Ureter (tissue), 1 donor: ENCODE data around the gene SDE2. TPM values are rescaled to one million over a fixed set of nuclear protein-coding genes. Genes with fewer than 3 reads are reported as not detected.
A peak's percentile ranks its signal among the peaks of the same experiment; 100 is the strongest.
"Not testable (repeated sequence)": the region's sequence is repeated elsewhere in the genome, so short reads cannot be mapped to it uniquely, and the experiment has no call there.

Experiments used
- DNase-seq: peaks from one replicate; pipeline ENCODE4 v3.0.0-alpha.2; 2020; ENCODE audit warnings: low spot score
- total RNA-seq: library from RNA; stranded (reverse); gene quantifications from one replicate; pipeline ENCODE4 v1.2.4, GENCODE V29; 2023
- donor health status: DM: yes; HTN: yes; CAD: no.

SDE2 gene
- total RNA-seq, 1 donor from 2014 or later = 17.8 TPM

DNA sequence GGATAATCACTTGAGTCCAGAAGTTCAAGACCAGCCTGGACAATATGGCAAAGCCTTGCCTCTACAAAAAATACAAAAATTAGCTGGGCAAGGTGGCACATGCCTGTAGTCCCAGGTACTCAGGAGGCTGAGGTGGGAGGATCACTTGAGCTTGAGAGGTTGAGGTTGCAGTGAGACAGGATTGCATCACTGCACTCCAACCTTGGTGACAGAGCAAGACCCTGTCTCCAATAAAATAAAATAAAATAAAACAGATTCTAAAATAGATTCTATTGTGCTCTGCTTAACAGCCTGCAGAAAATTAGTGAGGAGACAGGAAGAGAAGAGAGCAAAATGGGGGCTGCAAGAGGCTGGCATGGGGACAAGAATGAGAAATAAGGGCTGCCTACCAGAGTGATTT, 7.5 kb upstream of the SDE2 start:
- no peak for DNase-seq

DNA sequence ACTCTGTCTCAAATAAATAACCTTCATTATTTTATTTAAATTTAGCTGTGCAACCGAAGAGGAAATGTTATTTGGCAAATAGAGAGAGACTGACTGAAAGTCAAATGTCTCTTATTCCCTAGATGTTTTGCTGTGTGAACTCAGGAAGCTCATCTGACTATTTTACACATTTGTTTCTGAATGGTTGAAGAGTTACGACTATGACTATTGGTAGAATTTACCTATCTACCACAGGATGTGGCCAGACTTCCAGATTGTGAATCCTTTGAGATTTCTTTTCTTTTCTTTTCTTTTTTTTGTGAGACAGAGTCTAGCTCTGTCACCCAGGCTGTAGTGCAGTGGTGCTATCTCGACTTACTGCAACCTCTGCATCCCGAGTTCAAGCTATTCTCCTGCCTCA, 5.3 kb upstream of the SDE2 start:
- DNase-seq = no peak

DNA sequence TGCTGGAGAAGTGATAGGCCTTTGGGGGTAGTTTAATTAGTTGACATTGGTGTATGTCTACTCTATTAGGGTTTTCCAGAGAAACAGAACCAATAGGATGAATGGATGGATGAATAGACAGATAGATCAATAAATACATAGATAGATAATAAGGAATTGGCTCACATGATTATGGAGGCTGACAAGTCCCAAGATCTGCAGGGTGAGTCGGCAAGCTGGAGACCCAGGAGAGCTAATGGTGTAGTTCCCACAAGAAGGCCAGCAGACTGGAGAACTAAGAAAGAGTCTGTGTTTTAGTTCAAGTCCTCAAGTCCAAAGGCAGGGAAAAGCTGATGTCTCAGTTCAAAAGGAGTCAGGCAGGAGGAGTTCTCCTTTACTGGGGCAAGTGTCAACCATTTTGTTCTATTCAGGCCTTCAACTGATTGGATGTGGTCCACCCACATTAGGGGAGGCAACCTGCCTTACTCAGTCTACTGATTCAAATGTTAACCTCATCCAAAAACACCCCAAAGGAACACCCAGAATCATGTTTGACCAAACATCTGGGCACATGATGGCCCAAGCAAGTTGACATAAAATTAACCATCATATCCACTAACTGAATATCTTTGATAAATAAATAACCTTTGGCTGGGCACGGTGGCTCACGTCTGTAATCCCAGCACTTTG, 4.5 kb upstream of the SDE2 start:
- no peak for DNase-seq

DNA sequence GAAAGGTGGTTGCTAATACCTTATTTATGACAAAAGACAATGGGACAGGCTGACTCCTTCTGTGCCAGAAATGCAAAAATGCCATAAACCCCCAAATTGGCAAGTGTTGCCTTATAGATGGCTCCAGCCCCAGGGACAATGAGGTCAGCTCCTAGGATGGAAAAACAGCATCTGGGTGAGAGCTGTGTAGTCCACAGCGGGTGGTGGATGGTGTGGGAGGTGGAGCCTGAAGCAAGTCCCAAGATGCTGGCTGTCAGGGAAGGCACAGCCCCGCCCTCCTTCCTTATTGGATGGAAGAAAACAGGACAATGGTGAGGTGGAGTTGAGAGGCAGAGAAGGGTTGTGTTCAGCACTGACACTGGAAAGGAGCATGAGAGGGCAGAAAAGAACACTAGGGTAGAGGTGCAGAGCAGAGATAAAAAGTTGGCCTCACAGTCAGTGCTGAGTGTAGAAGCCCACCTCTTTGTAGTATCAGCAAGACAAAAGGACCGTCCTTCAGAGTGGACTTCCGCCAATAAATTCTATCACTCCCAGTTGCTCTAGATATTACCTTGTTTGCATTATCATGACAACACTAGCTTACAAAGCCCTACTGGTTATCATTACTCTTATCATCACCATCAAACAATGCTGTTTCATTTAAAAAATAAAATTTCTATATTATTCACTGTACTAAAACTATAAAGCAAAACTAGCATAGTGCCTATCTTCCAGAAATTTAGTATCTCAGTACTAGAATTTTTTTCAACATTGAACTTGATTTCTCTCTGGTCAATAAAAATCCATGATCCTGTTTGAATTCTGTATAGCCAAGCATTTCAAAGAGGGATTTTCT, 3.7 kb upstream of the SDE2 start:
- DNase-seq = no peak

DNA sequence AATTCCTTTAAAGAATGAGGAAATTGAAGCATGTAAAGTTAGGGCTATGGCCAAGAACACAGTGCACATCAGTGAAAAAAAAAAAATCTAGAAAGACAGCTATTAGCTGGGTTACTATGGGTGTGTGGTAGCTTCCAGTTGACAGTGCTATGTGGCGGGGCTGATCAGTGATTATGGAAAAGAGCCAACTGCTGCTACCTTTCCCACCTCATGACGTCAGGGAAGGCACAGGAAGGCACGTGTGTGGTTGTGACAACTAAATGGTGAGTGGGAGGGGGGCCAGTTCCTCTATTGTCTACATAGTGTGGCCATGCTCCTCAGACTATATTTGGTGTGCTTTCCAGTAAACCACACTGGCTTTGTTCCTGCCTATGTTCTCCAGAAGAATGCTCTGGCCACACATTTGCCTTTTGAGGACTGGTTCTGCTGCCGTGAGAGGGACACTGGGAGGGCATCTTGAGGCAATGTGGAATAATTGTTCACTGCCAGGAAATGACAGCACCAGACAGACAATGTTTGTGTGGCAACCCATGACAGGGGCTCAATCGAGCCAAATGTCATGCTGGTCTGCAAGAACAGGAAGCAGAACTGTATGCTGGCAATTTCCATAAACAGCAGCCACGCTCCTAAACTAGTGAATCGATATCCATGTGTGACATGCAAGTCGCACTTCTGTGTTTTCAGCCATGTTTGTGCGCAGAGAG, 3.0 kb upstream of the SDE2 start:
- DNase-seq = peak; percentile 62

DNA sequence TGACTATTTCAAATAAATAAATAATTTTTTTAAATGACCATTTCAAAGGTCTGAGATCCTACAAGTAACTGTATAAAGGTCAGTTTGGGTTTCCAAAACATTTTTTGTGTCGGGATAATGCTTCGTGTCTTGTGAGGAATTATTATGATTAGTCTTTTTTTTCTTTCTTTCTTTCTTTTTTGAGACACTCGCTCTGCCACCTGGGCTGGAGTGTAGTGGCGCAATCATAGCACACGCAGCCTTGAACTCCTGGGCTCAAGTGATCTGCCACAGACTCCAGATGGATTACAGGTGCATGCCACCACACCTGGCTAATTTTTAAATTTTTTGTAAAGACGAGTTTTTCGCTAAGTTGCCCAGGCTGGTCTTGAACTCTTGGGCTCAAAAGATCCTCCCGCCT, 1.9 kb upstream of the SDE2 start:
- no peak for DNase-seq

DNA sequence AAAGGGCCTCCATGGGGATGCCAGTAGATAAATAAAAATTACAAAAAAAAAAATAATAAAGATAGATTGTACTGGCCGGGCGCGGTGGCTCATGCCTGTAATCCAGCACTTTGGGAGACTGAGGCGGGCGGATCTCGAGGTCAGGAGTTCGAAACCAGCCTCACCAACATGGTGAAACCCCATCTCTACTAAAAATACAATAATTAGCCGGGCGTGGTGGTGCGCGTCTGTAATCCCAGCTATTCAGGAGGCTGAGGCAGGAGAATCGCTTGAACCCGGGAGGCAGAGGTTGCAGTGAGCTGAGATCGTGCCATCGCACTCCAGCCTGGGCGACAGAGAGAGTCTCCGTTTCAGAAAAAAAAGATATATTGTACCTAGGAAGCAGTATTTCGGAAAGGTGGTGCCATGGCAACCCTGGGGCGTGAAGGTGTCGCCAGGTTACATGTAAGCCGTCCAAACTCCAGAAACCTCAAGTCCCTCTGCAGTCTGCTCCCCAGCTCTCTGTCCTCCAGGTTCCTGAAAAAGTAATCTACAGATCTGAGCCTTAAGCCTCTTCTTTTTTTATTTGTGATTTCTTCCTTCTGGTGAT, 1.4 kb upstream of the SDE2 start:
- not testable (repeated sequence) for DNase-seq

DNA sequence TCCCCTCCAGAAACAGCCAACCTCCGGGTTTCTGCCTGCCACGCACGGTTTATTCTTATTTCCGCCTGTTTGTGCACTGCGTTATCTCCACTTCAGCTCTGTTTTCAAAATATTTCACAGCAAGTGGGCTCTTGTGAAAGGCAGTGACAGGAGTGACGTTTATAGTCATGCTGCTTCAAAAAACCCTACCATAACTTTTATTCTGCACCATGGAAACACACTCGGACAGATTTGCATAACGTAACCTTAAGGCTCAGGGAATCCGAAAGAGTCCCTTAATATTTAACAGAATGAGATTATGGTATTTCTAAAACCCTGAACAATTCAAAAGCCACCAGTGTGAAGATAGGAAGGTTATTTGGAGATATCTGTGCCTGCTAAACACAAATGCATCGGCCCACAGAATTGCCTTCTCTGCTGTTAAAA, 782 bp upstream of the SDE2 start:
- DNase-seq = no peak

DNA sequence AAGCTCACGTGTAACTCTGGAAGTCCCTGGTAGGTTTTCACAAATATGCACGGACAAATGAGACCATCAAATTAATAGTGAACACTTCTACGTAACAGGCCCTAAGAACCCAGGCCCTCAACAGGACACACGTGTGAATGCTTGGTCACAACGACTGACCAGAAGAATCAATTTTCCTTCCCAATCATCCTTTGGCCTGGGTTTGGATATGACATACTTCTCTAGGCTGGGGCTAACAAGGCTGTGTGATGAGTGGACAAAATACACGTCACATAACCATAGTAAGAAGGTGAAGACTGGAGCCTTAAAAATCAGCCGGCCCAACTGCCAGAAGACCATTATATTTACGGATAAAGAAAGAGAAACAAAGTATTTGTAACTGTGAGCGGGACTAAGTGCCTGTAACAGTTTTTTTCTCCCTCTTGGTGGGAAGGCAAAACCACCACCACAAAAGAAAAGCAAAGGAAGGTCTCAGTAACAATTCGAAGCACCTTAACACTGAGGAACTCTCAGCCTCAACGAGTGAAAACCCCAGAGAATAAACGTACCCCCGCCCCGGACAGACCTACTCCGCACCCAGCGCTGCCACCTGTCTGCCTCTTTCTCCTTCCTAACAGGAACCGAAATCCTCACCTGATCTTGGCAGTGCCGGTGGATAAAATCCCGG, 450 bp downstream of the SDE2 start:
- no peak for DNase-seq

DNA sequence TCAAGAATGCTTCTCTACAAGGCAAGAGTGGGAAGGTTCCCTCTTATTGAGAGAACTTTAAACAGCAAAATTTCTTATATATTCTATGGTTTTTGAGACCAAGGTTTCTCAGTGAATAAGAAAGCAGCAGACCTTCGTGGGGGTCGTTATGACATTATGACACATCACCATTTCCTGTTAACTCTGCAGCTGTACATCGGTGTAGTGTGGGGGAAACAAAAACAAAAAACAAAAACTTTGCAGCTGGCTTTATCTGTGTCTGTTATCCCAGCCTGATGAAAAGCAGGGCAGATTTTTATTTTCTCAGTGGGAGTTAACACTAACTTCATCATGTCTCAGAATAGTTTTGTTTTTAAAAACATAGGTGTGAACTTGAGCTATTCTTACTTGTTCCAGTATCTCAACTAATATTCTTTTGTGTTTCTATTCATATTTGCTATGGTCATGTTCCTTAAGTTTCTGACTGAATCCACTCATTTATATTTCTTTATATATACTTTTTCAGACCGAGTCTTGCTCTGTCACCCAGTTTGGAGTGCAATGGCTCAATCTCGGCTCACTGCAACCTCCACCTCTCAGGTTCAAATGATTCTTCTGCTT, 2.1 kb downstream of the SDE2 start:
- DNase-seq = no peak

DNA sequence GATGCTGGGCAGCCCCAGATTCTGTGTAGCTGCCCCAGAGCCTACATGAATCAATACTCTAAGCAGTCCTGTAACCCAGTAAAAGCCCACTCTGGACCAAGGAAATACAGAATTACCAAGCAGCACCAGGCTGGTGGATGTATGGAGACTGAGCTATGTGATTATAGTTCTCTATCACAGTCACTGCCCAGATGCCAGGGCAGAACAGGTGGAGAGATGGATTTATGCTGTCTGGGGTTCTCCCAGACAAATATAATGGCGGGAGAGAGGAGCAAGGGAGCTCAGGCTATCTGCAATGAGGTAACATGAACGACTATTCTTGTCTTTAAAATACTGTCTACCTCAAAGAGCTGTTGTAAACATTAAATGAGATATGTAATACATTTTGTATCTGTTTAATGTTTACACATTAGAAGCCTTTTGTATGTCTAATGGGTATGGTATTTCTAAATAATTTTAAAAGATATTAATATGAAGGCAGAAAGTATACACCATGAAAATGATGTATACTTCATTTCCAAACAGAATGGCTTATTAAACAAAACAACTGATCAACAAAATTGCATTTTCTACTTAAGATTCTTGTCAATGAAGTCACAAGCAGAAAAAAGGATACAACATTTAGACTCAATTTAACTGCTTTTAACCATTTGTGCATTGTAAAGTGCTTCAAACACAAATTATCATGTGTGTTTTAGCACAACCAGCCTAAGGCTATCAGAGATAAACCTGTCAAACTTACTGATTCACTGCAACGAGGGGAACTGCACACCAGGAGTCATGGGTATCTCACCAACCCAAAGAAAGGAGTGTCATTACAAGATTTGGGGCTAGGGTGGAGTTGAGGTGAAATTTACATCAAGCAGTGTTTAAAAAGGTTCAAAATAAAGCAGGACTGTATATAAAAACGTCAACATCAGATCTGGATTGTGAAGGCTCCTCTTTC, 3.0 kb downstream of the SDE2 start:
- DNase-seq = no peak

DNA sequence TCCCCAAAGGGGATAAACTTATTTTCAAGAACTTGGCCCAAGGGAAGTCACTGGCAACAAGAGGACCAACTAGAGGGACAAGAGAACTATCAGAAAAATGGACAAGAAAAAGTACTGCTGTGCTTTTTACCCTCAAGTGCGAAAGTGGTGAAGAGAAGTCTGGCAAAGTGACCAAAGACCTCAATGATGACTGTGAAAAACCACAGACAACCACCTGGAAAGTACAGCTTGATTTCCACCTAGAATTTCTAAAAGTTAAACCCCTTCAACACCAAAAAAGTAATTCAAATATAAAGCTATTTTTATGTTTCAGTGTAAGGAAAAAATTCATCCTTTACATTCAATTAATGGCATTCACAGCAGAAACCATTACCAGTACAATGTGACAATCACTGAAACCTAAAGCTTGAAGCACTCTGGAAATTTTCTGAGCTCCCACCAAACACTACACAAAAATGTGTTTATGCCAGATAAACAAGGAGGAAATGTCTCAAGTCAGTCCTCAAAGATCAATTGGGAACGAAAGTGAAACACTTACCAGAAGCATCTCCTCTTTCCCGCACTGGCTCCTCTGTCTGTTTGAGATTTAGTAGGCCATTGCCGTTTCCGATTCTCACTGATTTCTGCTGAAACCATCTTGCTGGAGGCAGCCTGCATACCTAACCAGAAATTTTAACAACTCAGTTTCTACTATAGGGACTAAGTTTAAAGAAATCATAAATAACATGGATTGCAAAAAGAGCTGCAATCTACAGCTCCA, 8.3 kb downstream of the SDE2 start:
- DNase-seq = no peak

DNA sequence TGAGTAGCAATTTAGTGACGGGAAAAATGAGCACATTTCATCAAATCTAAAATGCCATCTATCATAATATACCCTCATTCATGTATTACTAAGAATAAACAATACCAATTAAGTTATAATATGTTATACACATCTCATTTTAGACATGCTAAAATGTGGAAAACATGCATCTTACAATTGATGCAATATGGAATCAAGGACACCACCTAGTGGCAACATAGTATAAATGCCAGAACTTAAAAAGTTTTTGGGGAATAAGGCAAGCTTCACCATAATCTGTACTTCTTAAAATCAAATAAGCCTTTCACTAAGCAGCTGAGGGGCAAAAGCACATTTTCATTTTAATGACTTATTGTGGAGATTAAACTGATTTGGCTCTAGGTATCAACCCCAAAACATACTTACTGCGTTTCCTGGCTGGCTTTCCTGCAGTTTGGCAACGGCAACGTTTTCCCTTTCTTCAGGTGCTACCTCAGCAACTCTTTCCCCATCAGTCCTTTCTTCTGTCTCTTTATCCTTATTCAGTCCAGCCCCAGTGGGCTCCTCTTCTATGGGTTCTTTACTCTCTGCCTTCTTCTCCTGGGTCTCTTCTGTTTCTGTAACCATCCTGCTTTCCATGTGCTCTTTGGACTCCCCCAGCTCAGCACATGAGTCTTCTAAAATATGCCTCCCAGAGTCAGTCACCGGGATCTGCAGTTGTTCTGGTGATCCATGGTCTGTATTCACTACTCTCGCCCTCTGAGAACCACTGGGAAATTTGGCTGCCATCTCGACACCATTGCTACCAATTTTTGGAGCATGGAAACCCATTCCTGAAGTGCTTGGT, 11.4 kb downstream of the SDE2 start:
- no peak for DNase-seq

DNA sequence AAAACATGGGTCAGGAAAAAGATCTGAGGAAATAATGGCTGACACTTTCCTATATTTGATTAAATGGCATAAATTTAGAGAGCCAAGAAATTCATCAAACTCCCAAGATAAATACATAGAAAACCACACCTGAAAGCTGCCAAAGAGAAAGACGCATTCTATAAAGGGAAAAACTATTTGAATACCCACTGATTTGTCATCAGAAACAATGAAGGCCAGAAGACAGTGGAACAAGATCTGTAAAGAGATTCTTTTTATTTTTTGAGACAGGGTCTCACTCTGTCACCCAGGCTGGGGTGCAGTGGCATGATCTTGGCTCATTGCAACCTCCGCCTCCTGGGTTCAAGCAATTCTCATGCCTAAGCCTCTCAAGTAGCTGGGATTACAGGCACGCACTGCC, 17.4 kb downstream of the SDE2 start:
- DNase-seq = no peak

DNA sequence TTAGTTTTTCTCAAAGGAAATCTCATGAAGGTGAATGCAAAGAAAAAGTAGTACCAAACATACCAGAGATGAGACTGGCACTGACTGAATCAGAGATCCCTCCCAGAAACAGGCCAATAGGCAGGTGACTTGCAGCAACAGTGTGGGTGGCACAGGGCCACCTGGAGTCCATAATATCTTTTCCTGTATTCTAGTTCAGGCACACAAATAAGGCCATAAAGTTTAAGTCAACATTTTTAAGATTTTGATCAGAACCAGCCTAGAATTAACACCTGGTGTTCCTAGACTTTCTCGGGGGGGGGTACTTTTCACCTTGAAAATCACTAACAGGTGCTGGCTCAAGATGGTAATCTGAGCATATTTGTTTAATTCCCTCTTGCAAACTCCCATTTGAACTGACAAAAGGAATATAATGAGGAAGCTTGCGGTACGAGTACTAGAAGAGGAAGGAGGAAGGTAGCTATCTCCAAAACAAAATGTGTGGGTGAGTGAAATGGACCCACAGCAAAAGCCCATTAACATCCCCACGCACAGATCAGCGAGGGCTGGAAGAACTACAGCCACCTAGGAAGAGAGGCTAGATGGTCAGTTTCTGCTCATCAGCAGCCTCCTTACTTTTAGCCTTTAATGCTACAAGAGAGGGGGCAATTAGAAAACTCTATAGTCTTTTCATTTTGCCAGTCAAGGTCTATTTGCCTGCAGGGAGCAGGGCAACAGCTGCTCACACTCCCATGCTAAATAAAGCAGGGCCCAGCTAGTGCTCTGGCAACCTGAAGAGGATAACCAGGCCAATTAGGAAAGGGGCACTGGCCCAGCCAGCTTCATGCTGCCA, 18.9 kb downstream of the SDE2 start:
- DNase-seq = no peak

DNA sequence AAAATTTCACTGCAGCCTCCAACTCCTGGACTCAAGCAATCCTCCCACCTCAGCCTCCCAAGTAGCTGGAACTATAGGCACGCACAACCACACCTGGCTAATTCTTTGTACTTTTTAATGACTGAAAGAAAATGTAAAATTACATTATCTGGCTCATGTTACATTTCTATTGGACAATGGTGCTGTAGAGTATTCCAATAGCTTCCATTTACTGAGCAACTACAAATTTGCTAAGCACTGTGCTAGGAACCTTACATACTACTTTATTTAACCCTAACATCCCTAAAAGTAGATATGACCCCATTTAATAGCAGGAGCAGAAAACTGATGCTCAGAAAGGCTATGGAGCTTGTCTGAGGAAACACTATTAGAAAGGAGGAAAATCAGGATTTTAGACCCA, 19.7 kb downstream of the SDE2 start:
- DNase-seq = no peak

DNA sequence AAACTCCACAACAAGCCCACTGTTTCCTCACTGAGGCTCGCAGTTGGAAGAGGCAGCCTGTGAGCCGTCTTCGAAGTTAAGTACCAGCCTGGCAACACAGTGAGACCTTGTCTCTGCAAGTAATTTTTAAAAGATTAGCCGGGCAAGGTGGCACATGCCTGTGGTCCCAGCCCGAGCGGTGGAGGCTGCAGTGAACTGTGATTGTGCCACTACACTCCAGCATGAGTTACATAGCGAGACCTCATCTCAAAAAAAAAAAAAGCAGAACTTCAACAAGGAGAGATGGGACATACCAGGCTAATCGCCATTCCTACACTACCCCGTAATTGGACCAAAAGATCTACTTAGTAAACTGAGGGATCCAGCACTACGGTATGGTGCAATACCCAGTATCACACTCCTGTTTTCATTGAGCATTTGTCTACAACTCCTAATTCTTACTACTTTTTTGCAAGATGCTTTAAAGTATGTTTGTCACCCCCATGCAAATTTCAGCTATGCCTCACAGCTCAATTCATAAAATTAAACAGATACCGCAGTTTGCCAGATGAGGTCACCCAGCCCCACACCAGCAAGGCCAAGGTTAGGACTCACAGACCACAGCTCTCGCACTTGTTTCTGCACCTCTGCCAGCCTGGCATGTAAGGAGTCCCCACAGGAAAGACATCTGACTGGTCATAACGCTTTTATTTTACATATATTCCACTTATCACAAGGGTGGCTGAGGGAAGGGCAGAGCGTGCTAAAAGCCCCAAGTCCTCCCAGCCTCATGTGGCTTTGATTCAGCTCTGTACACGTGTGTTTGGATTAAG, 21.0 kb downstream of the SDE2 start:
- no peak for DNase-seq
